ENCODE measurements around the gene SLC44A4.

Gene SLC44A4

DNA sequence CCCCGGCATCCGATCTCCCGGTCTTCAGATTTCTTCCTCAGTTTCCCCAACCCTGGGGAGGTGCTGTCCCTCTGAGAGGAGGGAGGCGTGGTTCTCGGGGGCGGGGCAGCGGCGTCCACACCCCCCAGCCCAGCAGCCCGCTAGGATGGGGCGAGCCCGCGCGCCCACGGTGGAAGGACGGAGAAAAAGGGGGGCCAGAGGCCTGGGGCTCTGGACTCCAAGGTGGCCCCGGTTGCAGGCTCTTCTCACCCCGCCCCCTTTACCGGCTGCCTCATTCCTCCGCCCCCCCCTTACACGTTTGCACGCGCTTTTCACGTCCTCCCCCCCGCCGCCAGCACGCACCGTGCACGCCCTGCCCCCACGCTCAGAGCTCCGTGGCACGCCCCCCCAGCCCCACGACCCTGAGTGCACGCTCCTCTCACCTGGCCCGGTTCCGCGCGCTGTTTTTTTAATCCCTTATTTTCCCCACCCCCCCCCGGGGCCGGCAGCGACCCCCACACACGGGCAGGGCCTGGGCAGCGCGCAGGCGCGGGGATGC, 22.7 kb upstream of the SLC44A4 start:
- peak; percentile 38 for DNase-seq (ENCODE audit: low spot score)

DNA sequence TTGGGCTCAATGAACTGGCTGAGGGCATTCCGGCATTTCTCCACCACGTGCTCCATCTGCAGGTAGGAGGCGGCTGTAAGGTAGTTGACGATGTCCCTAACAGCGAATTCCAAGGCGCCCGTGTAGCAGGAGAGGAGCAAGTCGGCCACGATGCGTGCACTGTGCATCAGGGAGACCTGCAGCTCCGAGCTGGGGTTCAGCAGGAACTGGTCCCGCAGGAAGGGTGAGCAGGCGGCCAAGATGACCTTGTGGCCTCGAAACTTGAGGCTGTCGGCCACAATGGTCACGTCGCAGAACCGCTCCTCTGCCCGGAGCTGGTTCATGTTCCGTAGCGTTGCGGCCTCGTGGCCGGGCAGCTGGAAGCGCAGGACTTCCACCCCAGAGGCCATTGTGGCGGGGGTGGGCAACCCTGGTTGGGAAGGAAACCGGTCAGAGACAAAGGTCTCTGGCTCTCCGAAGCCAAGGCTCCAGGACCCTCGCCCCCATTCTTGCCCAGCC, 22.2 kb upstream of the SLC44A4 start:
- no peak for DNase-seq (ENCODE audit: low spot score)

GRCh38 chr6:31899882-31900722, 21.3 kb upstream of the SLC44A4 start:
- DNase-seq (ENCODE audit: low spot score), result no peak

DNA sequence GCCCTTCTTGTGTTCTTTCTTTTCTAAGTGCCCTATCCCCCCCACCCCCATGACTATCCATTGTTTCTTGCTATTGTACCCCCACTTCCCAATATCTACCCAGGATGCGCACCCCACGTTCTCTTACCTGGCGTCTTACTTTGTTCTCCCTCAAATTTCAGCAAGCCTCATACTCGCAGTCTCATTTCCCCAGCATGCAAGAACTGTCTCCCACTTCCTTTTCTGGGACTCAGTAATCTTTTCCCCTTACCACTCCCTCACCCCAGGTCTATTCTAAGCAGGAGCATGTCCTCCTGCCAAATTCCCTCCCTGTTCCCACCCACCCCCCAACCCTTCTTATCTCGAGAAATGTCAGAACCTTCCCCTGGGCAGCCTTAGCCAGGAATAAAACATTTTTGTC, 20.4 kb upstream of the SLC44A4 start:
- no peak for DNase-seq (ENCODE audit: low spot score)

GRCh38 chr6:31898383-31899011, 19.7 kb upstream of the SLC44A4 start:
- DNase-seq (ENCODE audit: low spot score), result peak; percentile 40

GRCh38 chr6:31897612-31898382, 19.0 kb upstream of the SLC44A4 start, which contains the start of gene EHMT2:
EHMT2 (minus strand) TSS chr6:31897698; CDS start chr6:31897677, 21 bp downstream.
- peak; percentile 87 for DNase-seq (ENCODE audit: low spot score)

- no peak for DNase-seq (ENCODE audit: low spot score)
These were observed 18.2 kb upstream of the SLC44A4 start for GRCh38 chr6:31896856-31897611.

- DNase-seq (ENCODE audit: low spot score), result no peak
These were observed 17.7 kb upstream of the SLC44A4 start for GRCh38 chr6:31896493-31896855.

GRCh38 chr6:31892821-31893220, 14.0 kb upstream of the SLC44A4 start:
- DNase-seq (ENCODE audit: low spot score), result no peak

DNA sequence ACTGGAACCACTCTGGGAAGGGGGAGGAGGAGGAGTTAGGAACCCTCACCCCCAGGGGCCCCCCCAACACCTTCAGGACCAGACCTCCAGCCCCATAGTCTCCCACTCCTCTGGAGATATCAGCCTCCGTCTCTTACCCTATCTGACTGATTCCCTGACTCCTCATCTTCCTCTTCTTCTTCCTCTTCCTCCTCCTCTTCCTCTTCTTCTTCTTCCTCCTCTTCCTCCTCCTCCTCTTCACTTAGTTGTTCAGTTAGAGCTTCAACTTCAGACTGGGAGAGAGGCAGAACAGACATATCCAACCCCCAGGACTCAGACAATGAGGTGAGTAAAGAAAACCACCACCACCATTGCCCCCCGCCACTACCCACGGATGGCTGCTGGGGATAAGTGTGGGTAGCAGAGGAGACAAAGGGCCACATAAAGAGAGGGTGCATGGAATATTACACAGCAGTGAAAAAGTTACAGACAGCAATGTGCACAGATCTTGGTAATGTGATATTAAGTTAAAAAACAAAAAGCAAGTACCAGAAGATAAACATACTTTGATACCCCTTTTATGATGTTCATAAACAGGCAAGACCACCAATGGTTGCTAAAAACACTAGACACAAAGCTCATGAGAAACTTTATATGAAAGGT, 10.7 kb upstream of the SLC44A4 start:
- DNase-seq (ENCODE audit: low spot score), result no peak

DNA sequence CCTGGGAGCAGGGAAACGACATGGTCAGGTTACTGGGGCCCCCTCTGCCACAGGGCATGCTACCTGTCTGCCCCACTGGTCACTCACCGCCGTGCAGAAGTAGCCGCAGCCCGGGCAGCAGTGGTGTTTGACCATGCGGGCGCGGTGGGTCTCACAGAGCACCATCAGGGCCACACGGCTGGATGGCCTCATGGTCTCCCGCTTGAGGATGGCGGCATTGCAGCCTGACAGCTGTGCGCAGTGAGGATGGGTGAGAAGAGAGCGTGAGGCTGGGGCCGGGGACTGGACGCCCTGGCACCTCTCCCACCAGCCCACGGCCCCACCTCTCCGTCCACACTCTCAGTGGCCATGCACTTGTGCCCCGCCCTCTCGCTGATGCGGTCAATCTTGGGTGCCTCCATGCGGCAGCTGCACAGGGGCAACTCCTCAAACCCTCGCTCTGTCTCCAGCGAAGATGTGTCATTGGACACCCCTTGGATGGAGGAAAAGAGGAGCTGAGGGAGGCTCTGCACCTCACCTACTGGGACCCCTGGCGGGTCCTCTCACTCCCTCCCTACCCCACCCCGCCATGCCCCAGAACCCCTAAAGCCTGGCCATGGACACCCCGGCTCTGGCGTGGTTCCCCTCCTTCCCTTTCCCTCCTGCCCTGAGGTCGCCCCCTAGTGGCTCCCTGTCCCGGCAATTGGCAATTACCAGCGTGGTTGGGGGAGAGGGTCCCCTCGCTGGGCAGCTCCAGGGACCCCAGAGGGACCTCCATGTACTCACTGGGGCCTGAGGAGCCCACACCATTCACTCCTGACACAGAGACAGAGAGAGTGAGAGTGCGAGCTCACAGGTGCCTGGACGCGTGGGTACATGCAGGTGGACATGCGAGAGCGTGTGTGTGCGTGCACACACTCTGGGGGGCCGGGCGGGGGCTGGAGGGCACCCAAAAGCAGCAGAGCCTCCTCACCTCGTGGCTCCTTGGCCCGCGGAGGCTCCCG, 9.8 kb upstream of the SLC44A4 start:
- peak; percentile 46 for DNase-seq (ENCODE audit: low spot score)

DNA sequence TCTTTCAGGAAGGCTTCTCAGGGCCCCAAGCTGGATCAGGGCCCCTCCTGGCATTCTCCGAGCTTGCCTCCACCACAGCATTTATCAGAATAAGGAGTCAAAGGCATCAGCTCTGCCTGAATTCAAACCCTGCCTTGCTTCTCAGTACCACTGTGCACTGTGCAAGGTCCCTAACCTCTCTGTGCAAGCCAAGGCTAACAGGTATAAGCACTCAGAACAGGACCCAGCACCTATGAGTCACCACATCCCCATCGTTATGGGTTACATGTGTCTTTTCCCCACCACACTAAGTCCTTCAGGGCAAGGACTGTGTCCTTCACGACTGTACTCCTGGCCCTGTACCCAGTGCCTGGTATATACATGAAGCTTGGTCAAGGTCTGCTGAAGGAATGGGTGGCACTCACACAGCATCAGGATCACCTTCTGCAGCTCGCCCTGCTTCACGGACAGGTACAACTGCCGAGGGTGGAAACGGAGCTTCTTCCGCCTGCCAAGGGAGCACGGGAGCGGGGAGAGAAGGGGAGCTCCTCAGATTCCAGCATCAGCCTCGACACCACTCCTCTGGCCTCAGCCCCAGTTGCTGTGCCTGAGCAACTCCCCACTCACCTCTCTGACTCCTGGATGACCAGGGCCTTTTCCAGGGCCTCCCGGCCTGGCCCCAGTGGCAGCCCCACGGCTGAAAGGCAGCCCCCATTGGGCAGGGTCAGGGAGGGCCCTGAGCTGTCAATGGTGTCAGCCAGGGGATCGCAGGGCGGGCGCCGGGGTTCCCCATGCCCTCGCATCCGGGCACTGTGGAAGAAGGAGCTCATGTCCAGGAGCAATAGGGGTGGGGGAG, 8.6 kb upstream of the SLC44A4 start:
- no peak for DNase-seq (ENCODE audit: low spot score)

GRCh38 chr6:31886541-31886991, 7.8 kb upstream of the SLC44A4 start:
- DNase-seq (ENCODE audit: low spot score), result no peak

DNA sequence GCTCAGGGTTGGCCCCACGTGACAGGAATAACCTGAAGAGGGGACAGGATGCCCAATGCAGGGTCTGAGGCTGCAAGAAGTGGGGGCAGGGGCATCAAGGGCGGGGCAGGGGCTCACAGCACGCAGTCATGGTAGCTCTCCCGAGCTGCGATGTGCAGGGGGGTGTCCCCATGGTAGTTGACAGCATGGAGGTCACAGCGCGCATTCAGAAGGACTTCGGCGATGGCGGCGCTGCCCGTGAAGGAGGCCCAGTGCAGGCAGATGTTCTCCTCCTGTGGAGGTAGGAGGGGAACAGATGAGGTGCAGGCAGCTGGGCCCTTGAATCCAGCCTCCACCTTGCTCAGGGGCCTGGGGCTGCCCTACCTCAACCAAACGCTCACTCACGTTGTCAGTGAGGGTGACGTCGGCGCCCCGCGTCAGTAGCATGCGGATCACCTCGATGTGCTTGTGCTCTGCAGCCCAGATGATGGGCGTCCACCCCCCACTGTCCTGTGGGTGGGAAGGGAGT, 5.8 kb upstream of the SLC44A4 start:
- DNase-seq (ENCODE audit: low spot score), result no peak

DNA sequence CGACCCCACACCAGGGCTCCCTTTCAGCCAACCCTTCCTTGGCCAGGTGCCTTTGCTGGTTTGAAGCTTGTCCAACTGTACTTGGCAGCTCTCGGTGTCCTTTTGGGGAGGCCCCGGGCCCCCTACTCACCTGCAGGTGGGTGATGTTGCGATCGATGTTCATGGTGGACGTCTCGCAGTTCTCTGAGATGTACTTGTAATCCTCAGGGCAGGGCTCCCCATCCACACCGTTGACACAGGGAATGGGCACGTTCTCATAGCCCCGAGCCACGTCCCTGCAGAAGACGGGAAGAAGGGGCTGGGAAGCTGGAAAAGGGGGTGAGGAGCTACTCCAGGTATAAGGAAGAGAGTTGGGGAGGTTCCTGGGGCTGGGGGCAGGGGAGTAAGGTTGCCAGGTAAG, 4.9 kb upstream of the SLC44A4 start:
- no peak for DNase-seq (ENCODE audit: low spot score)

DNA sequence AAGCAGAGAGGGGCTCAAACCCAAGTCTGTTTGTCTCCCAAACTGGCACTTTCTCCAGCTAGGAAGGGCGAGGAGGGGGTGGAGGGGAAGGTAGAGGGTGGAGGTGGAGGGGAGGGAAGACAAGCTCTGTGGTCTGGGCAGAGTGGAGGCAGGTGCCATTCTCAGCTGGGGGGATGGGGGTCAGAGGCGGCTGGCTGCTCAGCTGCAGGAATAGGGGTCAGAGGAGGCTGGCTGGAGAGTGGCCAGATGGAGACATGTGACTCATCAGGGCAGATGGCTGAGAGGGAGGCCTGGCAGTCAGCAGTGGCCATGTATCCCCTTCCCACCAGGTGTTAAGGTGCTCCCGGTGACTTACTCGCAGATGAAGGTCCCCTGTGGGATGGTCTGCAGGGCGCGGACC, 3.5 kb upstream of the SLC44A4 start:
- no peak for DNase-seq (ENCODE audit: low spot score)

- DNase-seq (ENCODE audit: low spot score), result no peak
These were observed 2.5 kb upstream of the SLC44A4 start for GRCh38 chr6:31881136-31881859.

DNA sequence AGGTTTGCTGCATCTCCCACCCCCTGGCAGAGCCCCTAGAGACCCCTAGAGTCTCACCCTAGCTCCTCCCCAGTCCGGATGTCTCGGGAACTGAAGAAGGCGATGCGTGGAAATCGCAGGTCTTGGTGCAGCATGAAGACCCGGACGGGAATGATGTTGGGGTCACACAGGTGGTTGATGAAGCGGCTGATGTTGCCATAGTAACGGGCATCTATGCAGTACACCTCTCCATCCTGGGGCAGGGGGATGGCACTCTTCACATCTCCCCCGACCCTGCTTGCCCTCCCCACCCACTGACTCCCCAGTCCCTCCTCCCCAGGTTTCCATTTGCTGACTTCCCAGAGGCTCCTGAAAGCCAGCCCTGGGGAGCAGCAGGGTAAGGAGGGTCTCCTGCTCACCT, 1.8 kb upstream of the SLC44A4 start:
- DNase-seq (ENCODE audit: low spot score), result no peak

Measured in activated CD4-positive, alpha-beta T cell treated with anti-CD3 and anti-CD28 coated beads, Interleukin-2, Interleukin-4, amounts not matched to agents 100 ng/mL and 50 ng/mL, durations not matched to agents 16 hours and 8 hours (primary cell).